Chondrocyte (in vitro differentiated cells): ENCODE results near the gene YWHAQ. TPM values are rescaled to one million over a fixed set of nuclear protein-coding genes. Genes with fewer than 3 reads are reported as not detected.

Experiments
- DNase-seq: peaks from one replicate; pipeline ENCODE4 v3.0.0; 2021; ENCODE audit warnings: mixed read lengths, low spot score
- H3K27ac Mint-ChIP-seq: one replicate; pipeline ENCODE4 v1.8.0; 2021; ENCODE audit warnings: mild to moderate bottlenecking, moderate library complexity, mixed read lengths; ENCODE audit not compliant: unreplicated experiment
- H3K27me3 Mint-ChIP-seq: 2 replicates; pipeline ENCODE4 v1.8.0; 2021; ENCODE audit warnings: low read depth, mixed read lengths
- H3K36me3 Mint-ChIP-seq: 2 replicates; pipeline ENCODE4 v1.8.0; 2021; ENCODE audit warnings: low read depth, mixed read lengths
- H3K4me1 Mint-ChIP-seq: 2 replicates; pipeline ENCODE4 v1.8.0; 2021; ENCODE audit warnings: low read depth, mild to moderate bottlenecking, mixed read lengths
- H3K4me3 Mint-ChIP-seq: one replicate; pipeline ENCODE4 v1.8.0; 2021; ENCODE audit warnings: mild to moderate bottlenecking, moderate library complexity, mixed read lengths; ENCODE audit not compliant: unreplicated experiment
- H3K9me3 Mint-ChIP-seq: 2 replicates; pipeline ENCODE4 v1.8.0; 2021; ENCODE audit warnings: low read depth, mixed read lengths
- total RNA-seq: library from RNA; stranded (reverse); gene quantifications from 3 replicates; pipeline ENCODE4 v1.2.1, GENCODE V29; 2021
- TF ChIP-seq, protein P1 (sequence below): fragments of 200-600 bp; sonication (generic); IDR thresholded peaks from 2 replicates; pipeline ENCODE4 v1.5.0; 2021; ENCODE audit warnings: antibody characterized with exemption, mild to moderate bottlenecking, moderate library complexity

YWHAQ gene
- total RNA-seq, 1 donor from 2014 or later, result 247 TPM

DNA sequence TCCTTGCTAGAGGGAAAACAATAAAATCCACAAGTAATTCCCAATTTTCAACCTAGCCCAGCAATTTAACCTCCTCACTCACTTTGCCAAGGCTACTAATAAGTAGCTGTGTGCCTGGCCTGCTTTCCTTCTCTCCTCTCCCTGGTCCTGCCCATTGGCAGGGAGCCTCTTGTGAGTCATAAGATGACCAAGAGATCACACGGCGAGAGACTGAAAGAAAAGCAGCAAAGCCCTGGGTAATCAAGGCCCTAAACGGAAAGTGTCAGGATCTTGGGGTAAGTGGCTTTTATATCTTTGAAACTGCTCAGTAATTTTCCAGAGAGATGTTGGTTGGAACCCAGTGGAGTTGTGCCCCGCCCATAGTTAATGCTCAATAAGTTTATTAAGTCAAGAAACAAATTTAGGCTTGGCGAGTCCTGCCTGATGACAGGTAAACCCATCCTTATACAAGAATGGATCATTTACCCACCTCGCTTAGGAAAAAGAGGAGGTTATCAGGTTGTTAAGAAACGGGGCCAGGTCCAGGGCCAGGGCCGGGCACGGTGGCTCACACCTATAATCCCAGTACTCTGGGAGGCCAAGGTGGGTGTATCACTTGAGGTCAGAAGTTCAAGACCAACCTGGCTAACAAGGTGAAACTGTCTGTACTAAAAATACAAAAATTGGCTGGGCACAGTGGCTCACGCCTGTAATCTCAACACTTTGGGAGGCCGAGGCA, 65.2 kb downstream of the YWHAQ start:
- peaks cover 11% of the 10 kb centered on the region for H3K4me1 Mint-ChIP-seq
- no peak for DNase-seq
- peak overlapping the region; percentile 93 for H3K27ac Mint-ChIP-seq
- H3K4me3 Mint-ChIP-seq, result peak overlapping the region; percentile 39
- H3K36me3 Mint-ChIP-seq, result no peaks in the 10 kb centered on the region
- TF ChIP-seq, protein P1, sequence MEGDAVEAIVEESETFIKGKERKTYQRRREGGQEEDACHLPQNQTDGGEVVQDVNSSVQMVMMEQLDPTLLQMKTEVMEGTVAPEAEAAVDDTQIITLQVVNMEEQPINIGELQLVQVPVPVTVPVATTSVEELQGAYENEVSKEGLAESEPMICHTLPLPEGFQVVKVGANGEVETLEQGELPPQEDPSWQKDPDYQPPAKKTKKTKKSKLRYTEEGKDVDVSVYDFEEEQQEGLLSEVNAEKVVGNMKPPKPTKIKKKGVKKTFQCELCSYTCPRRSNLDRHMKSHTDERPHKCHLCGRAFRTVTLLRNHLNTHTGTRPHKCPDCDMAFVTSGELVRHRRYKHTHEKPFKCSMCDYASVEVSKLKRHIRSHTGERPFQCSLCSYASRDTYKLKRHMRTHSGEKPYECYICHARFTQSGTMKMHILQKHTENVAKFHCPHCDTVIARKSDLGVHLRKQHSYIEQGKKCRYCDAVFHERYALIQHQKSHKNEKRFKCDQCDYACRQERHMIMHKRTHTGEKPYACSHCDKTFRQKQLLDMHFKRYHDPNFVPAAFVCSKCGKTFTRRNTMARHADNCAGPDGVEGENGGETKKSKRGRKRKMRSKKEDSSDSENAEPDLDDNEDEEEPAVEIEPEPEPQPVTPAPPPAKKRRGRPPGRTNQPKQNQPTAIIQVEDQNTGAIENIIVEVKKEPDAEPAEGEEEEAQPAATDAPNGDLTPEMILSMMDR, result no peak
- no peaks in the 10 kb centered on the region for H3K27me3 Mint-ChIP-seq
- no peaks in the 10 kb centered on the region for H3K9me3 Mint-ChIP-seq

DNA sequence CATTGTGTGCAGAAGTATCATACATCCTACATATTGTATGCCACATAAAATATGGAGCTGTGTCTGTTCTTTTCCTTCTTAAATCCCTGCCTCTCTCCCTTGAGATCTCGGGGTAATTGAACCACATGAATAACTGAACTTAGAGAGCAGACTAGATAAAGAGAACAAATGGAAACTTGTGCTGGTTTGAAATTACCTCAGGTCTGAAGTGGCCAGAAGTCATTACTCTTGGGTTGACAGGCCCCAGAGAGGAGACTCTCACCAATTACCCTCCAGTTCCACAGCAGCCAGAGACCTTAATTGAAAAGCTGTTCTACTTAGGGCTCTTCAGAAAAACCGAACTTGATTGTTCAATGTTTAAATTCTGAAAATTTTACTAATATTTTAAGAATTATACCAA, 70.2 kb downstream of the YWHAQ start:
- no peak for DNase-seq
- no peaks in the 10 kb centered on the region for H3K27me3 Mint-ChIP-seq
- peaks cover 38% of the 10 kb centered on the region for H3K4me1 Mint-ChIP-seq
- H3K4me3 Mint-ChIP-seq, result no peak overlapping the region
- H3K36me3 Mint-ChIP-seq, result no peaks in the 10 kb centered on the region
- no peaks in the 10 kb centered on the region for H3K9me3 Mint-ChIP-seq
- TF ChIP-seq, protein P1, result no peak
- H3K27ac Mint-ChIP-seq, result peak overlapping the region; percentile 51

DNA sequence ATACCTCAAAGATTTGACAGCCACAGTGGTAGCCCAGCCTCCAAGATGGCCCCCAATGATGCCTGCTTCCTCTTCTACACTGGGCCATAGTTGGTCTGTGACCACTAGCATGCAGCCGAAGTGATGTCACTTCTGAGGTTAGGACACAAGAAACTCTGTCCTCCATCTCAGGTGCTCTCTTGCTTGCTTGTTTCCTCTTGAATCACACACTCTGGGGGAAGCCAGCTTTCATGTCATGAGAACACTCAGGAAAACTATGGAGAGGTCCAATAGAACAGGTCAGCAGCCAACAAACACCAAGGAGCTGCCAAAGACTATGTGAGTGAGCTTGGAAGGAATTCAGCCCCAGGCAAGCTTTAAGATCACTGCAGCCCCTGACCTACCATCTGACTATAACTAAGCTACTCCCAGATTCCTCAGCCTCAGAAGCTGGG, 71.8 kb downstream of the YWHAQ start:
- H3K9me3 Mint-ChIP-seq, result no peaks in the 10 kb centered on the region
- H3K4me1 Mint-ChIP-seq, result peaks cover 39% of the 10 kb centered on the region
- no peaks in the 10 kb centered on the region for H3K27me3 Mint-ChIP-seq
- no peak for DNase-seq
- H3K27ac Mint-ChIP-seq, result peak overlapping the region; percentile 96
- TF ChIP-seq, protein P1, result no peak
- no peaks in the 10 kb centered on the region for H3K36me3 Mint-ChIP-seq
- no peak overlapping the region for H3K4me3 Mint-ChIP-seq

DNA sequence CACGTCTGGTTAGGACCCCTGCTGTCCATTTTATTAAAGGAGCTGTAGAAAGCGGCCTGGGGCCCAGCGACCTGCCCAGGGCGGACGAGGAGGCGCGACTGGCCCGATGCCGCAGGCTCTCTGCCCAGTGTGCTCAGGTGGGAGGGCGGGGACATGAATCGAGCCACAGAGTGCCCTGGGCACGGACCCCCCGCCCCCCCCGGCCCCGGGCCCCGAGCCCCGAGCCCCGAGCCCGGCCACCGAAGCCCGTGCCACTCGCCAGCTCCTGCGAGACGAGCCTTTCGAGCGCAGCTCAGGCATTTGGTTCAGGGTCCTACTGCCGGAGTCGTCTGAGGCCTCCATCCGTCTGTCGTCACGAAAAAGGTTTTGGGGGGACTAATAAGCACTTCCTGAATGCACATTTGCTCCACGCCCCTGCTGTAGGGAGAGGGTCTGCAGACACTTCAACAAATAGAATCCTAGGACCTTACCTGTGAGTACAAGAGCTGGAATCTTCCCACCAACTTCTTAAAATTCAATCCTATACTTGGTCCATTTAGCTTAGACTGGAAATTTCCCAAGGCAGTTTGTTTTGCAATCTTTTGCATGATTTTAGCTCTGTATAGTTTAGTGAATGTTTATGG, 74.6 kb downstream of the YWHAQ start:
- TF ChIP-seq, protein P1, result no peak
- H3K27me3 Mint-ChIP-seq, result no peaks in the 10 kb centered on the region
- H3K27ac Mint-ChIP-seq, result peak overlapping the region; percentile 97
- no peak for DNase-seq
- H3K4me3 Mint-ChIP-seq, result peak overlapping the region; percentile 95
- H3K36me3 Mint-ChIP-seq, result no peaks in the 10 kb centered on the region
- H3K9me3 Mint-ChIP-seq, result no peaks in the 10 kb centered on the region
- peaks cover 64% of the 10 kb centered on the region for H3K4me1 Mint-ChIP-seq

DNA sequence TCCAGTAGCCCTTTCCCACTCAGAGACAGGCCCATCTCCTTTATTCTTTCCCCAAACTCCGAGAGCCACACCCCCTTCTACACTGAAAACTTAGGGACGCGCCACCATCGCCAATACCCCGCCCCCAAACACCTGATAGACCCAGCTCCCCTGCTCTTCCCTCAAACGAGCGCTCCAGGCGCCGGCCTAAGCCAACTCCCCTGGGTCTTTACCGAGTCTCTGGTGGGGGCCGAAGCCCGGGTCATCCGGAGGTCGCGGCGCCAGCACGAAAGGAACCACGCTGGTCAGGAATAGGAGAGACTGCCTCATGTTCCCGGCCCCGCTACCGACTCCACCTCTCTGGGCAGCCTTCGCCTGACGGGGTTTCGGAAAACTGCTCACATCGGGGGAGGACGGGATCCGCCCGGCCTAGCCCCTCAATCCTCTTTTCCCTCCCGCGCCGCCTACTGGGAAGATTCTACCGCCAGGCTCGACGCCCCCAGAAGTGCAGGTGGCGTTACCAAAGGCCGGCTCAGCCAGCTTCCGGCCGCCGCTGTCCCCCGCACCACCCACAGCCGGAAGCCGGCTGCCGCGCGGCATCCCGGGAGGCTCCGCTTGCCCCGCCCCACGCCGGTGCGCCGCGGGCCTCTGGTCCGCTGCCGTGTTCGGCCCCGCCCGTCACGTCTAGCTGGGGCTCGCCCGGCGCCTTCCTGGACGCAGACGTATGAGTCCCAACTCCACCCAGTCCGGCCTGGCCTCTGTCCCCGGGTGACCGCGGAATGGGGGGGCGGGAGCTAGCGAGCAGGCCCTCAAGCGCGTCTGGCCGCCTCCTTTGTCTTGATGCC, 75.3 kb downstream of the YWHAQ start, which contains the start of gene ADAM17:
ADAM17 (minus strand) TSS at position 534 of the 824 bp plus-strand sequence; CDS start at position 309, 225 bp downstream.
- peaks cover 66% of the 10 kb centered on the region for H3K4me1 Mint-ChIP-seq
- peak within 1 kb of the TSS; percentile 97 for H3K27ac Mint-ChIP-seq

More for the DNA sequence above, 75.3 kb downstream of the YWHAQ start, which contains the start of gene ADAM17:
- H3K9me3 Mint-ChIP-seq, result no peaks in the 10 kb centered on the region
- no peaks in the 10 kb centered on the region for H3K36me3 Mint-ChIP-seq
- DNase-seq, result peak; percentile 99
- peak within 1 kb of the TSS; percentile 95 for H3K4me3 Mint-ChIP-seq
- TF ChIP-seq, protein P1, result peak; percentile 79
- H3K27me3 Mint-ChIP-seq, result no peaks in the 10 kb centered on the region
